Globus pallidus (tissue), 1 donor: ENCODE measurements around the gene BCL2L1.
A peak's percentile ranks its signal among the peaks of the same experiment; 100 is the strongest.
"Not testable (repeated sequence)": the region's sequence is repeated elsewhere in the genome, so short reads cannot be mapped to it uniquely, and the experiment has no call there.

ENCODE experiments used
- DNase-seq: peaks from one replicate; pipeline ENCODE4 v3.0.0-alpha.2; 2015; ENCODE audit warnings: low spot score

BCL2L1 gene

DNA sequence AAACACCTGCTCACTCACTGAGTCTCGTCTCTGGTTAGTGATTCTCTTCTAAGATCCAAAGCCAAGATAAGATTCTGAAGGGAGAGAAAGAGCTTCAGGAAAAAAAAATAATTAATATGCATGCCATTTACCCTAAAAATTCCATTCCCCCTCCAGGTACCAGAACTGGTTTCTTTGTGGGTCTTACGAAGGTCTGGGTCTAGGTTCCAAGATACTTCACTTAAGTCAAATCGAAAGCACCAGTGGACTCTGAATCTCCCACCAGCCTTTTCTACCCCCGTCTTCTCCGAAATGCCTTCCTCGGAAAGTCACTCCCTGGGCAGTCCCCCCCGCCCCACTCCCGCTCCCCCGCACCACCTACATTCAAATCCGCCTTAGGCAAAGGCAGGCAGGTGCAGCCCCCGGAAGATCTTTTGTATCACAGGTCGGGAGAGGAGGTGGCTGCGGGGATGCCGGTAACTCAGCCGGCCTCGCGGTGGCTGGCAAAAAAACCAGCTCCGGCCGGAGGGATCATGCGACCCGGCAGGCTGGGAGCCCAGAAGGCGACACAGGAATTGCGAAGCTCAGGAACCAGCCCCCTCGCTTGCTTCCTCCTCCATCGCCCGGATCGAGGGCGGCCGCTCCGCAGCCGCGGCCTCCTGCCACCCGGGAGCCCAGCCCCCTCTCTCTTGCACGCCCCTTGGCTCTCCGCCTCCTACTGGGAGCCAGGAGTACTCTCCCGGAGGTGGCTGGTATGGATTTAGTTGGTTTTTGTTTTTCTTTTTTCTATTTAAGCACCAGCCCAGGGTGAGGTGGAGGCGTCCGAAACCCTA lies at the start of gene BCL2L1:
Gene BCL2L1 (minus strand): TSS at position 612 of the 812 bp plus-strand sequence. CDS start 650 bp downstream, outside the sequence.
- peak; percentile 89 for DNase-seq

DNA sequence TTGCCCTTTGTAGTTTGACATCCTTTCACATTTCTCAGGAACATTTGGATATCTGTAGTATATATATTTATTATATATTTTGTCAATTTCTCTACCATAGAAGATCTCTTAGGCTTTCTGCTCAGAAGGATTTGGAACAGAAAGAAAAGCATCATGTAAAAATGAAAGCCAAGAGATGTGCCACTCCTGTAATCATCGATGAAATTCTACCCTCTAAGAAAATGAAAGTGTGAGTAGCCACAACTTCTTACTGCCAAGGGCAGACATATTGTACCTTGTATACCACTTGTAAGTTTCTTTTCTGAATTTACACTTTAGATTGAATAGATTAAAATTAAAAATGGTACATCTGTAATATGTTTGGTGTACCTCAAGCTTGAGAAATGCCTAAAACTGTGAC lies 47.6 kb upstream of the BCL2L1 start:
- DNase-seq: no peak

GRCh38 chr20:31769681-31770080 lies 47.0 kb upstream of the BCL2L1 start:
- DNase-seq: no peak

DNA sequence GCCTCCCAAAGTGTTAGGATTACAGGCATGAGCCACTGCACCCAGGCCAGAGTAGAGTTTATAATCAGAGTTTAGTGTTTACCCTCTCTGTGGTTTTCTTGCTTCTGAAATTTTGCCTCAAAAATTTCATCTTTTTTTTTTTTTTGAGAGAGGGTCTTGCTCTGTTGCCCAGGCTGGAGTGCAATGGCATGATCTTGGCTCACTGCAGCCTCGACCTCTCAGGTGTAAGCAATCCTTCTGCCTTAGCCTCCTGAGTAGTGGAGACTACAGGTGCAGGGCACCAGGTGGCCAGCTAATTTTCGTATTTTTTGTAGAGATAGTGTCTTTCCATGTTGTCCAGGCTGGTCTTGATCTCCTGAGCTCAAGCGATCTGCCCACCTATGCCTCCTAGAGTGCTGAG lies 45.1 kb upstream of the BCL2L1 start:
- DNase-seq: no peak

GRCh38 chr20:31764641-31765305 lies 42.1 kb upstream of the BCL2L1 start:
- no peak for DNase-seq

- DNase-seq: no peak
Observed at GRCh38 chr20:31760519-31761240, 38.0 kb upstream of the BCL2L1 start.

DNA sequence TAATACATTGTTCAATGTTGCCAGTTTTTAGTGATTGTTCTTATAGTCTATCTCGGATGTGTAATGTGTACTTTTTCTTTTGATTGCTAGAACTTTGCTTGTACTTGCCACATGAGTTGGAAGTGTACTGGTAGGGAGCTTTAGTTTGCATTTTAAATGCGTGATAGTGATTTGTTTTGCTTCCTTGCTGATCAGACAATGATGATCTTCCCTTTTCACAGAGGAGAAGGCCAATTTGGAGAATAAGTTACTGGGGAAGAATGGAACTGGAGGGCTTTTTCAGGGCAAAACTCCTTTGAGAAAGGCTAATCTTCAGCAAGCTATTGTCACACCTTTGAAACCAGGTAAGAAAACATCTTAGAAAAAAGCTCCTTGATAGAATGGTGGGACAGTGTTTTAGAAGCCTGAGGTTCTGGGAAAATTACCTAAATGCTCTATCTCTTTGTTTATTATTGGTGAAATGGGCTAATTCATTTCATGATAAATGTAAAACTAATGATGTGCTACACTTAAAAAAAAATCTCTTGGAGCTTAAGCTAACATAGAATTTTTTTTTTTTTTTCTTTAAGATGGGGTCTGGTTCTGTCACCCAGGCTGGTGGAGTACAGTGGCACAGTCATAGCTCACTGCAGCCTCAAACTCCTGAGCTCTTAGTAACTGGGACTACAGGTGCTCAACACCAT lies 37.3 kb upstream of the BCL2L1 start:
- DNase-seq: no peak

DNA sequence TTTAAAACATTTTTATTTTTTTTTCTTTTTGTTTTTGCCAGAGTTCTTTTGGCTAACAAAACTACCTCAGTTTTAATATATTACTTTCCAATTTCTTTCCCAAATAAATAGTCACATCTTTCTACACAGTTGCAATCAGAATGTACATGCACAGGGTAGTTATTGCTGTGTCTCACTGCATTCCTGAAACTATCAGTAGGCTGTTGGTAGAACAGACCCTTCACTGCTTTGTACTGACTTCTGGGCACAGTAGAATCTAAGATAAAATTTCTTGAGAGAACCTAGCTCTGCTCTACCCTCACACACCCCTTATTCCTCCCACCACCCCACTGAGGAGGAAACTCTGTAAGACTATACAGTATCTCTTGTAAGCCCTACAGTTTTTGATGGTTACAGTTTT lies 36.3 kb upstream of the BCL2L1 start:
- no peak for DNase-seq

DNA sequence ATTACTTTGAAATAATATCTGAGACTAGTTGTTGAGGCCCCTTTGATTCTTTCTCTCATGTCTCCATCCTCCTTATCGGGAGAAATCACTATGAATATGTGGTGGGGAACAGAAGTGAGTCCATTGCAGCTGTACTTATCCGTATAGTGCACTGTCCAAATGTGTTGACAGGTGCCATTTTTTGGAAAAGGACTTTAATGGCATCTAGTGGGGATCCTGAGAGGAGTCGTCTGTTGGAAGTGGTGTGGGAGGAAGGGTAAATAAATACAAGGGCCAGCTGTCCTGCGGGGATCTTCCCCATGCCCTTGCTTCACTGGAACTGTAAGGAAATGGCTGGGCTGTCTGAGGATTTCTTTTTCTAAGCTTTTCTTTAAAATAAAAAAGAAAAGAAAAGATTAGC lies 35.9 kb upstream of the BCL2L1 start:
- no peak for DNase-seq

- DNase-seq: no peak
Observed at GRCh38 chr20:31757254-31757653, 34.6 kb upstream of the BCL2L1 start.

DNA sequence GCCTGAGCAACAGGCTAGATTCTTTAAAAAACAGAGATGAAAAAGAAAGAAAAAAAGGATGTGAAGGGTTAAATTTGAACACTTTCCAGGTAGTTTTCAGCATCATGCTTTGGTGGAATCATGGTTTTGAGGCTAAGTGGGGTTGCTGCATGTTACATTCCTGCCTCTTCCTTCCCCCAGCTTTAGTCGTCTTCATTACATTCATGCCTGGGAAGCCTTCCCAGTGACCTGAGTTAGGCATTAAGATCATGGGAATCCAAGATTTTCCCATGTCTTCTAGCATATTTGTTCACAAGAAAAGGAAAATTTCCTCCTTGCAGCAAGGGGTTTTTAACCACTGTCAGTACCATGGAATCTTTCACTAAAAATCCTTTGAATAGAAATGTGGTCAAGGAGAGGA lies 28.5 kb upstream of the BCL2L1 start:
- DNase-seq: no peak

DNA sequence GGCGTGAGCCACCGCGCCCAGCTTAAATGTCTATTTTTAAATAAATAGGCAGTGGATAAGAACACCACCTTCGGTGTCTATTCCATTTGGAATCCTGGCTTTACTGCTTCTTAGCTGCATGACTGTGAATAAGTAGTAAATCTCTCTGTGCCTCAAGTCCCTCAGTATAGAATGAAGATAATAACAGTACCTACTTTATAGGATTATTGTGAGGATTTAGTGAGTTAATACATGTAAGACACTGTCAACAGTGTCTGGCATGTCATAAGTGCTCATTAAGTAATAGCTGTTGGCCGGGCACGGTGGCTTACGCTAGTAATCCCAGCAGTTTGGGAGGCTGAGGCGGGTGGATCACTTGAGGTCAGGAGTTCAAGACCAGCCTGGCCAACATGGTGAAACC lies 26.6 kb upstream of the BCL2L1 start:
- no peak for DNase-seq

GRCh38 chr20:31747640-31748039 lies 25.0 kb upstream of the BCL2L1 start:
- no peak for DNase-seq

GRCh38 chr20:31747028-31747427 lies 24.4 kb upstream of the BCL2L1 start:
- DNase-seq: not testable (repeated sequence)

GRCh38 chr20:31746068-31746878 lies 23.6 kb upstream of the BCL2L1 start:
- DNase-seq: no peak

GRCh38 chr20:31740656-31741323 lies 18.1 kb upstream of the BCL2L1 start:
- DNase-seq: no peak

DNA sequence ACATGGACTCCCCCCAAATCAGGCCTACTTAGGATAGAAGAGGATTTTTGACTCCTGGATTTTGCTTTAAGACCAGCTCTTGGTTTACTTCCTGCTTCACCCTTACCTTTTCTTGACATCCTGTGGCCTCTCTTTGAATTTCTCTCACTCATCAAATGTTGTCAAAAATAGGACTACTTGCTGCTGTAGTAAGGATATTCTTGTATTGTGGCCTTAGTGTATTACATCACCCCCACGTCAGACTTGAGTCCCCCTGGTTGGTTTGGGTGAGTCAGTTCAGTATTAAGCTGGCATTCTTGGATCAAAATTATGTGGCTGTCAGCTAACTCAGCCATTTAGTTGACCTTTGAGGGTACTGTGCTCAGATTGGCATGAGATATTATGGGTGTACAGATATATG lies 17.5 kb upstream of the BCL2L1 start:
- no peak for DNase-seq

DNA sequence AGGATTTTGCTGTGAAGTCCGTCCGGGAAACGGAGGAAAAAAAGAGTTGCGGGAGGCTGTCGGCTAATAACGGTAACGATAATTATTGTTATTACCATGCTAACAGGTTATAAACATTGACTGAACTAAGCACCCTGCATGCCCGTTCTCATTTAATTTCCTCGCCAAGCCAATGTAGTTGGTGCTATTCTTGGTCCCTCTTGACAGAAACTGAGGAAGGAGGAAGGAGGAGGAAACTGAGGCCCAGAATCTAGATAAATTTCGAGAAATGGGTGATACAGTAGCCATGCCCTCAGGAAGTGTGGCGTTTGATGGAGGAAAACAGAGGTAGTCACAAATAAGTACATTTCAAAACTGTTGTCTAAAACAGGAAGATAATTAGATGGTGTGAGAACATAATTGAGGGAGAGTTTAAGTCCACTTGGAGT lies 16.9 kb upstream of the BCL2L1 start:
- no peak for DNase-seq

GRCh38 chr20:31738729-31739549 lies 16.3 kb upstream of the BCL2L1 start, which contains the start of gene TPX2:
TPX2 (plus strand) TSS chr20:31739290; CDS start chr20:31757477, 18,187 bp downstream.
- peak; percentile 97 for DNase-seq

DNA sequence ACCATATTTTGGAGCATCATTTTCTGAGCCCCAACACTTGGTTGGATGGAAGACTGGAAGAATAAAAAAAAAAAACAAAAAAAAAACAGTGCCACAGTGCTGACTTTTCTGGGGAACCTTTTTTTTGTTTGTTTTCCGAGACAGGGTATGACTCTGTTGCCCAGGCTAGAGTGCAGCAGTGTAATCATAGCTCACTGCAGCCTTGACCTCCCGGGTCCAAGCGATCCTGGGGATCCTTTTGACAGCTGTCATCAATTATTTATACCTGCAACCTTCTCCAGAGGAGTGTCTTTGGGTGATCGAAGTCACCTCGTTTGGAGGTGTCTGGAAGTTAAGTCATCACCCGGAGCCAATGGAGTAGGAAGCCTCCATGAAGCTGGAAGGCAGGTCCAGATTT lies 8.7 kb upstream of the BCL2L1 start:
- DNase-seq: no peak
